ENCODE measurements around the gene PKNOX2.

PKNOX2 gene

GRCh38 chr11:125244166-125244565 is 79.6 kb downstream of the PKNOX2 start:
- Histone ChIP-seq H3K4me3 (ENCODE audit: low read length) (no peak overlapping the region), H3K27me3 (replicated peaks; ENCODE audit: insufficient read depth, low read length) (no peaks in the 10 kb centered on the region), H3K4me2 (ENCODE audit: low read depth, low read length) (no peak overlapping the region), H3K79me2 (ENCODE audit: low read length) (no peaks in the 10 kb centered on the region), H3K9me2 (replicated peaks; ENCODE audit: insufficient read depth, low read length) (no peaks in the 10 kb centered on the region), H3K9me3 (replicated peaks; ENCODE audit: insufficient read depth, low read length) (no peaks in the 10 kb centered on the region), H2AFZ (ENCODE audit: low read length) (no peak overlapping the region), H3K36me3 (replicated peaks; ENCODE audit: insufficient read depth, low read length) (no peaks in the 10 kb centered on the region), H3K27ac (ENCODE audit: low read length) (no peak overlapping the region), H3K4me1 (ENCODE audit: low read length) (no peaks in the 10 kb centered on the region), H4K20me1 (ENCODE audit: insufficient read depth, low read length) (no peaks in the 10 kb centered on the region), H3K9ac (ENCODE audit: low read length) (no peak overlapping the region), H3F3A (ENCODE audit: insufficient read depth, low read length) (no peaks in the 10 kb centered on the region)
- TF ChIP-seq EZH2phosphoT487 (IDR thresholded peaks at IDR 0.05; ENCODE audit: low read length) (no peak), EZH2 (optimal IDR thresholded peaks at IDR 0.05; ENCODE audit: low read depth, low read length) (no peak), CTCF (IDR thresholded peaks at IDR 0.05; ENCODE audit: low read length) (no peak)
- no peak for DNase-seq

GRCh38 chr11:125245299-125245698 is 80.7 kb downstream of the PKNOX2 start:
- no peak for TF ChIP-seq EZH2 (optimal IDR thresholded peaks at IDR 0.05; ENCODE audit: low read depth, low read length)
- TF ChIP-seq EZH2phosphoT487 (IDR thresholded peaks at IDR 0.05; ENCODE audit: low read length): no peak
- Histone ChIP-seq H3K79me2 (ENCODE audit: low read length) (no peaks in the 10 kb centered on the region), H3K9me3 (replicated peaks; ENCODE audit: insufficient read depth, low read length) (no peaks in the 10 kb centered on the region), H3F3A (ENCODE audit: insufficient read depth, low read length) (no peaks in the 10 kb centered on the region), H3K27me3 (replicated peaks; ENCODE audit: insufficient read depth, low read length) (no peaks in the 10 kb centered on the region), H3K4me1 (ENCODE audit: low read length) (no peaks in the 10 kb centered on the region), H3K9ac (ENCODE audit: low read length) (no peak overlapping the region), H3K4me3 (ENCODE audit: low read length) (no peak overlapping the region), H3K27ac (ENCODE audit: low read length) (no peak overlapping the region), H2AFZ (ENCODE audit: low read length) (no peak overlapping the region), H3K36me3 (replicated peaks; ENCODE audit: insufficient read depth, low read length) (no peaks in the 10 kb centered on the region), H3K4me2 (ENCODE audit: low read depth, low read length) (no peak overlapping the region), H3K9me2 (replicated peaks; ENCODE audit: insufficient read depth, low read length) (no peaks in the 10 kb centered on the region), H4K20me1 (ENCODE audit: insufficient read depth, low read length) (no peaks in the 10 kb centered on the region)
- DNase-seq: no peak

- no peaks in the 10 kb centered on the region for H4K20me1 ChIP-seq (ENCODE audit: insufficient read depth, low read length)
- no peaks in the 10 kb centered on the region for H3K36me3 ChIP-seq (replicated peaks; ENCODE audit: insufficient read depth, low read length)
- H3K27ac ChIP-seq (ENCODE audit: low read length): no peak overlapping the region
- H3K9me2 ChIP-seq (replicated peaks; ENCODE audit: insufficient read depth, low read length): no peaks in the 10 kb centered on the region
- no peaks in the 10 kb centered on the region for H3K79me2 ChIP-seq (ENCODE audit: low read length)
- H3K27me3 ChIP-seq (replicated peaks; ENCODE audit: insufficient read depth, low read length): no peaks in the 10 kb centered on the region
- H3K4me2 ChIP-seq (ENCODE audit: low read depth, low read length): no peak overlapping the region
- no peaks in the 10 kb centered on the region for H3K9me3 ChIP-seq (replicated peaks; ENCODE audit: insufficient read depth, low read length)
- TF ChIP-seq CTCF (IDR thresholded peaks at IDR 0.05; ENCODE audit: low read length) (no peak), EZH2 (optimal IDR thresholded peaks at IDR 0.05; ENCODE audit: low read depth, low read length) (no peak), EZH2phosphoT487 (IDR thresholded peaks at IDR 0.05; ENCODE audit: low read length) (no peak)
- H3K9ac ChIP-seq (ENCODE audit: low read length): no peak overlapping the region
- no peaks in the 10 kb centered on the region for H3K4me1 ChIP-seq (ENCODE audit: low read length)
- no peak overlapping the region for H3K4me3 ChIP-seq (ENCODE audit: low read length)
- H2AFZ ChIP-seq (ENCODE audit: low read length): no peak overlapping the region
- no peak for DNase-seq
- H3F3A ChIP-seq (ENCODE audit: insufficient read depth, low read length): no peaks in the 10 kb centered on the region
Measured at GRCh38 chr11:125247431-125247830, 82.9 kb downstream of the PKNOX2 start.

GRCh38 chr11:125250318-125251213 is 86.0 kb downstream of the PKNOX2 start:
- no peaks in the 10 kb centered on the region for H3K9me2 ChIP-seq (replicated peaks; ENCODE audit: insufficient read depth, low read length)
- no peaks in the 10 kb centered on the region for H3K79me2 ChIP-seq (ENCODE audit: low read length)
- H3K27ac ChIP-seq (ENCODE audit: low read length): no peak overlapping the region
- no peak overlapping the region for H2AFZ ChIP-seq (ENCODE audit: low read length)
- H3F3A ChIP-seq (ENCODE audit: insufficient read depth, low read length): no peaks in the 10 kb centered on the region
- no peaks in the 10 kb centered on the region for H3K36me3 ChIP-seq (replicated peaks; ENCODE audit: insufficient read depth, low read length)
- no peak for DNase-seq
- H3K27me3 ChIP-seq (replicated peaks; ENCODE audit: insufficient read depth, low read length): no peaks in the 10 kb centered on the region
- no peak for TF ChIP-seq EZH2 (optimal IDR thresholded peaks at IDR 0.05; ENCODE audit: low read depth, low read length)
- no peak for TF ChIP-seq EZH2phosphoT487 (IDR thresholded peaks at IDR 0.05; ENCODE audit: low read length)
- TF ChIP-seq CTCF (IDR thresholded peaks at IDR 0.05; ENCODE audit: low read length): no peak
- H3K4me1 ChIP-seq (ENCODE audit: low read length): no peaks in the 10 kb centered on the region
- no peaks in the 10 kb centered on the region for H3K9me3 ChIP-seq (replicated peaks; ENCODE audit: insufficient read depth, low read length)
- H4K20me1 ChIP-seq (ENCODE audit: insufficient read depth, low read length): no peaks in the 10 kb centered on the region
- no peak overlapping the region for H3K9ac ChIP-seq (ENCODE audit: low read length)
- no peak overlapping the region for H3K4me3 ChIP-seq (ENCODE audit: low read length)
- no peak overlapping the region for H3K4me2 ChIP-seq (ENCODE audit: low read depth, low read length)
